Measurements from ENCODE around the gene RNF126.
A peak's percentile ranks its signal among the peaks of the same experiment; 100 is the strongest.

Gene RNF126

GRCh38 chr19:648305-648704 lies 14.7 kb downstream of the RNF126 start:
- no peak for DNase-seq

DNA sequence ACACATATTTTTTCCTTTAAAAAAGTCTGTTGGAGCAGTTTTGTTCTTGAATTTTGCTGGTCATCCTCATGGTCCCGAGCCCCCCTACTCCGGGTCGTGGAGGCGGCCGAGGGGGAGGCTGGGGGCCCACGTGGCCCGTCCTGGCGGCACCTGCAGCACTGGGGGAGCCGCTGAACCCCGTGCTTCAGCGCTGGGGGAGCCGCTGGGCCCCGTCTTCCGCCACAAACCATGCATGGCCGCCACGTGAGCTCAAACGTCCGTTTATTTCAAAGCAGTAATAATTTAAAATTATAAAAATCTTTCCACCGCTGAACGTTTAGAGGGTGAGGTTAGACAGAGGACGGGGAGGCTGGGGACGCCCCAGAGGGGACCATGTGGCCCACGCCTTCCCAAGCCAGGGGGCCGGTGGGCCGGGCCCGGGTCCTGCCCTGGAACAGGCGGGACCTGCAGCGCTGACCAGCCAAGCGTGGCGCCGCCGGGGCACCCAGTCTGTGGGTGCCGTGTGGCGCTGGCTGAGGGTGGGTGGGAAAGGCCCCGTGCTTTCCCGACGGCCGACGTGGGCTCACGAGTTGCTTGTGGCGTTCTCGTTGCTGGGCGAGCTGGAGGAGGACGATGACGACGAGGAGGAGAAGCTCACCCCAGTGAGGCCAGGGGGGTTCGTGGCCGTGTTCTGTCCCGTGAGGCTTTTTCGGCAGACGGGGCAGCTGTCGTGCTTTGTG lies 15.3 kb downstream of the RNF126 start:
- DNase-seq: no peak

GRCh38 chr19:646779-647565 lies 16.0 kb downstream of the RNF126 start:
- DNase-seq: no peak

DNA sequence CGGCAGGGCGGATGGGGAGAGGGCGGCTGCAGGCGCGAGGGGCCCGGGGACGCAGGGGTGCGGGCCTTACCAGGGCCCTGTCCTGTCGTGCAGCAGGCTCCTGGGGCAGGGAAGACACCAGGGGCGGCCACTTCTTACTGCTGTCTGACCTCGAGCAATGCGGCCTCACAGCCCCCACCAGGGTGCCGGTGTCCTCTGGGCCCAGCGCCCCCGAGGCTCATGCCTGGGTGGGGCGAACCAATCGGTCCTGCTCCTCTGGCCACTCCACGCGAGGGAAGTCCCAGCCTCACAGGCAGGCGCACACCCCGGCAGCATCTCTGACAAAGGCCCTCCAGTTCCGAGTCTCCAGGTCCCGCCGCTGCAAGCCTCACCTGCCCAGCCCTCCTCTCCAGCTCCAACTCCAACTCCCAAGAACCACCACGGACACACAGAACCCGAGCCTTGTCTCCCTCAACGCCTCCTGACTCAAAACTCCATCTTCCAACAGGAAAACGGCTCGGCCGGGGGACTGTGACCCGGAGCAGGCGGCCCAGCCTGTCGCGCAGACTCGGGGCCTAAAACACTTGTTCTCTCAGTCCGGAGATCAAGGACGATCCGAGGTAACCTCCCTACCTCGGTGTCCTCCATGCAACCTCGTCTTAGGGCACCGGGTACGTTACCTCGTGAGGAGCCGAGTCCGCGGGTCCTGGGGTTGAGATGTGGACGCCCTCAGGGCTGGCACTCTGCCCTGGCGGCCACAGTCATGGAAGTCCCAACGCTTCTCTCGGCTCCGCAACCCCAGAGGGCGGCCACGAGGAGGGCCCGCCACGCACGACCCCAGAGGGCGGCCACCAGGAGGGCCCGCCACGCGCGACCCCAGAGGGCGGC lies 16.9 kb downstream of the RNF126 start:
- DNase-seq: no peak

DNA sequence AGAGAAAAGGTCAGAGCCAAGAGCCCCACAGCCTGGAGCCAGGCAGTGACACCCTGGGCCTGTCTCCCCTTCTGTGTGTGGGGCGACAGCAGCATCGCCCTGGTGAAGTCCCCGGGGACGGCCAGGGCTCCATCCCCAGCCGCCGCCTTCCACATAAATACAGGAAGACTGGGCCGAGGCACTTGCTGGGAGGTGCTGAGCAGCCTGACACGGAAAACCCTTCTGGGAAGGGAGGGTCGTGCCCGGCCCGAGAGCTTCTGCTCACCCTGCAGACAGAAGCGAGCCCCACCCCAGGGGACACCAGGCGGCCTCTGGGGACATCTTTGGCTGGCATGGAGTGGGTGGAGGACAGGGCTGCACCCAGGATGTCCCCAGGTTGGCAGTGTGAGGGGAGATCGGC lies 18.2 kb downstream of the RNF126 start:
- no peak for DNase-seq

GRCh38 chr19:644363-644762 lies 18.7 kb downstream of the RNF126 start:
- DNase-seq: no peak

DNA sequence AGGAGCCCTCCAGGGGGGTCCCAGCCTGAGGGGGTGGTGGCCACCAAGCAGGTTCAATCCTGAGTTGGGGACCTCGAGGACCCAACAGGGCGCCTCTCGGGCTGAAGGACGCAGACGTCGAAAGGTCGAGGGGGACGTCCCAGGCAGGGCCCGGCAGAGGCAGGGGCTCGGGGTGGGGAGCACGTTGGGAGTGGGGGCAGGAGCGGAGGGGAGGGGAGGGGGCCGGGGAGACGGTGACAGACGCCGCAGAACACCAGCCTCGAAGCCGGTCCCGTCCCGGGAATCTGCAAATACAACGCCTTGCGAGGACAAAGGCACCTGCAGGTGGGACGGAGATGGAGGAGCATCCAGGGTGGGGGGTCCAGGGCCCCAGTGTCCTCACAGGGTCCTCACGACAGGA lies 19.3 kb downstream of the RNF126 start:
- no peak for DNase-seq

GRCh38 chr19:642767-643727 lies 20.0 kb downstream of the RNF126 start:
- no peak for DNase-seq

DNA sequence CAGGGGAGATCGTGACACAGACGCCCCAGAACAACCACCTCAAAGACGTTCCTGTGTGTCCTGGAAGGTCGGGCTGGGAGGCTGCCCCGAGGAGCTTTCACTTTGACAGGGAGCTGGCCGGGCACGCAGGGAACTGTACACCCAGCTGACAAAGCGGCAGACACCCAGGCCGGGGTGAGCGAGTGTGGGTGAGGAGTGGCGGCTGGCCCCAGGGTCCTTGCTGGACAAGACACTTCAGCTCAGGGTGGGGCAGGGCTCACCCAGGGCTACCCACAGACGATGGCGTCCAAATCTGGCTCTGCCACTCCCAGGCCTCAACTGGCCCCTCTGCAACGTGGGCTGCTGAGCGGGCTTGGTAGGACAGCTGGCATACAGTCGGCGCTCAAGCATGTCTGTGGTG lies 21.3 kb downstream of the RNF126 start:
- DNase-seq: no peak

DNA sequence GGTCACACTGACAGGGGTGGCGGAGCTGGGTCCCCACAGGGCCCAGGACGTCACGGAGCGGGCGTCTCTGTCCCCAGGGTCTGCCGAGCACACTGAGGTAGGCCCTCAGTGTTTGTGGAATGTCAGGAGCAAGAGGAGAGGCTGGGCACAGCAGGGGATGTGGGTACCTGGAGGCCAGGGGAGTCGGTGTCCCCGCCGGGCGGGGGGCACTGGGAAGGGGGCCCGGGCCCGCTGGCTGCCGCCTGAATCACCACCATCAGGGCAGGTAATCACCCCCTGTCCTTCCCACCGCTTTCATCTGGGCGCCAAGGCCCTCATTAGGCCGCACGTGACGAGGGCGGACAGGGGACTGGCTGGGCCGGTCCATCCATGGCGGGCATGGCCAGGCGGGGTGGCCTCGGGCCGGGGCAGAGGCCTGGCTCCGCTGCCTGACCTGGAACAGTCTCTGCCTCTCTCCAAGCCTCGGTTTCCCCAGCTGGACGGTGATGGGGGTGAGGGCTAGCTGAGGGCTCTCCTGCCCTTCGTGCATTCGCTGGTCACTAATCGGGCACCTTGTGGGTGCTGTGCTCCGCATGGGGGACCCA lies 22.3 kb downstream of the RNF126 start:
- DNase-seq: no peak

- DNase-seq: no peak
Observed at GRCh38 chr19:640161-640558, 22.9 kb downstream of the RNF126 start.

DNA sequence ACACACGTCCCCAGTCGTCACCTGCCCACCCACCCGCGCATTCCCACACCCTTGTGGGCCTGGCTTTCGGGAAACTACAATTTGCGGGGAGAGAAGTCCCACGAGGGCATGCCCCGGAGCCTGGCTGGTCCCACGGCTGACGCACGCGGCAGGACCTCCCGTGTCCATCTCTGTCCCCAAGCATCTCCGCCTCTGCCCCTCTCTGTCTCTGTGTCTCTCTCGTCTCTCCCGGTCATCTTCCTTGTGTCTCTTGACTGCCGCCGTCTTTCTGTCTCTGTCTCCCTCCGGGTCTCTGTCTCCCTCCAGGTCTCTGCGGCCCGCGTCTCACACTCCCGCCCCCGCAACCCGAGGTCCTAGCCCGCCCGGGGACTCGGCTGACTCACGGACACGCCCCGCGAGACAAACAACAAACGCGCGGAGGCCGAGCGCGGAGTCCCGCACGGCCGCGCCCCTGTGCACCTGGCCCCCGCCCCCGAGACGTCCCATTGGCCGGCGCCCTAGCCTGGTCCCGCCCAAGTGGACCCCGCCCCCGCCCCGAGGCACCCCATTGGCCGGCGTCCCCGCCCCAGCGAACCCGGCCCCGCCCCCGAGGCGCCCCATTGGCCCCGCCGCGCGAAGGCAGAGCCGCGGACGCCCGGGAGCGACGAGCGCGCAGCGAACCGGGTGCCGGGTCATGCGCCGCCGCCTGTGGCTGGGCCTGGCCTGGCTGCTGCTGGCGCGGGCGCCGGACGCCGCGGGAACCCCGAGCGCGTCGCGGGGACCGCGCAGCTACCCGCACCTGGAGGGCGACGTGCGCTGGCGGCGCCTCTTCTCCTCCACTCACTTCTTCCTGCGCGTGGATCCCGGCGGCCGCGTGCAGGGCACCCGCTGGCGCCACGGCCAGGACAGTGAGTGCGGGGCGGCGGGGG lies 23.5 kb downstream of the RNF126 start, which contains the start of gene FGF22:
FGF22 (plus strand) TSS at position 627 of the 908 bp plus-strand sequence; CDS start at position 674, 47 bp downstream.
- peak; percentile 29 to 98 (median 86) for DNase-seq

DNA sequence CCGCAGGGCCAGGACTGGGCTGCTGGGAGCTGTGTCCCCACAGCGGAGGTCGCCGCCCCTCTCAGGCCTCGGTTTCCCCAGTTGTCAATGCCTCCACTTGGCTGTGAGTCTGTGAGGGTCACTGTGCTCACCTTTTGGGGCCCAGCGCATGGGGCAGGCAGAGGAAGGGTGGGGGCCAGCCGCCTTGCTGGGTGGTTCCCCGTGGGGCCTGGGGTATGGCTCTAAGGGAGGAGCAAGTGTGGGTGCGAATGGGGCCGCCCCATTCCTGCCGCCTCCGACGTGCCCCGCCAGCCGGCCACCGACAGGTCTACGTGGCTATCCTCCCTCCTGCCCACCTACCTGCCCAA lies 24.1 kb downstream of the RNF126 start:
- DNase-seq: no peak

- no peak for DNase-seq
Observed at GRCh38 chr19:634975-635652, 27.9 kb downstream of the RNF126 start.

DNA sequence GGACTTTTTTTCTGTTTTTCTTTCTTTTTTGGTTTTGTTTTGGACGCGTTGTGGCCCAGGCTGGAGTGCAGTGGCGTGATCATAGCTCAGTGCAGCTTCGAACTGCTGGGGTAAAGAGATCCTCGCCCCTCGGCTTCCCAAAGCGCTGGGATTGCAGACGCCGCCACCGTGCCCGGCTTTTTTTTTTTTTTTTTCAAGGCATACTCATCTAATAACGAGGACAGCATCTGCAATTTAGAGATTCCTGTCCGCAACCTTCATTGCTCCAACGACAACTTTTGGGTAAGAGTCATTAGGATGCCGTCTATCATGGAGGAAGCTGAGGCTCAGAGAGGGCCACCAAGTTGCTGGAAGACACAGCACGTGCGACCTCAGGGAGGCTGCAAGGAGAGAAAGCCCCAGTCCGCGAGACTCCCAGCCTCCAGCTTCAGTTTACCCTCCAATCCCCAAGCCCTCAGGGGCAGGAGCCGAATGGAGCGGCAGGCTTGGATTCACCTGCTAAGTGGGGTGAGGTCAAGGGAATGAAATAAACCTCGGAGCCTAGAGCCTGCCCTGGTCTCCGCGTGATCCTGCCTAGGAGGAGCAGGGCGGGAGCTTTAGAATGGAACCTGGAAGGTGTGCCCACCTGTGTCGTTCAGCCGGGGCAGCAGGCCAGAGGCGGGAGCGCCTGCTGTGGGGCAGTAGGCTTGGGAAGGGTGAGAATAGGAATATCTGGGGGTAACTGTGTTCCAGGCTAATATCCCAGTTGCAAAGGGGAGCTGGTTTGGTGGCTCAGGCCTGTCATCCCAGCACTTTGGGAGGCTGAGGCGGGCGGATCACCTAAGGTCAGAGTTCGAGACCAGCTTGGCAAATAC lies 29.0 kb downstream of the RNF126 start:
- DNase-seq: peak in 1 of 51 donors; percentile 12

GRCh38 chr19:633068-633785 lies 29.8 kb downstream of the RNF126 start, which contains the start of gene POLRMT:
Gene POLRMT (minus strand): TSS chr19:633537. CDS start chr19:633512, 25 bp downstream.
- DNase-seq: peak; percentile 60 to 97 (median 93)

DNA sequence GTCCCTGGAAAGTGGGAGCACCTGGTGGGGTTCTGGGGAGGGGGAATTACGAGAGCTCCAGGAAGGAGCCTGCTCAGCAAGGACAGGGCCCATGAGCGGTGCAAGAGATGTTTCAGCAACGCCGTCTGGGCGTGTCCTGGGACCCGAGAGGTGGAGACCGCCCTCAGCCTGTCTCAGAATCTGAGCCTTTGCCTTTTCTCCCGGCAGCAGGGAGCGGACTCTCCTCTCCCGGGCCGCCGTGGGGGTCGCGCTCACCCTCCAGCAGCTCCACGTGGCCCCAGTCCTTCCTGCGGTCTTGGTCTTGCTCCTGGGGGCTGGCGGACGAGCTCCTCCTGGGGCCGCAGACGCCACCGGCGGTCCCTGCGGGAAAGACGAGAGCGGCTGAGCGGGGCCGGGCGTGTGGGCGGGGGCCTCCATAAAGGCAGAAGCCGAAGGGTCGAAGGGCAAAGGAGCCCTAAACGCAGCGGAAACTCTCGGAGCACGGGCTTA lies 30.4 kb downstream of the RNF126 start:
- no peak for DNase-seq
